Endodermal cell (in vitro differentiated cells): ENCODE data around the gene FGF3. TPM values are rescaled to one million over a fixed set of nuclear protein-coding genes. Genes with fewer than 3 reads are reported as not detected.

Experiments used
- DNase-seq: peaks from one replicate; pipeline ENCODE4 v3.0.0-alpha.2; 2017
- H3K27ac ChIP-seq: 2 replicates; pipeline ENCODE4 v1.5.1; 2013; ENCODE audit warnings: mild to moderate bottlenecking, low read depth, low read length, moderate library complexity
- H3K27me3 ChIP-seq: 2 replicates; pipeline ENCODE4 v1.6.1; 2013; ENCODE audit warnings: mild to moderate bottlenecking, low read length, moderate library complexity; ENCODE audit not compliant: insufficient read depth, control insufficient read depth, poor library complexity, severe bottlenecking
- H3K36me3 ChIP-seq: 2 replicates; pipeline ENCODE4 v1.7.0; 2013; ENCODE audit warnings: mild to moderate bottlenecking, low read length, moderate library complexity; ENCODE audit not compliant: control insufficient read depth, insufficient read depth
- H3K4me1 ChIP-seq: one replicate; pipeline ENCODE4 v1.7.0; 2013; ENCODE audit warnings: low read length; ENCODE audit not compliant: control insufficient read depth, insufficient read depth
- H3K4me3 ChIP-seq: 2 replicates; pipeline ENCODE4 v1.5.1; 2013; ENCODE audit warnings: mild to moderate bottlenecking, low read length, moderate library complexity
- H3K9ac ChIP-seq: 2 replicates; pipeline ENCODE4 v1.6.1; 2013; ENCODE audit warnings: mild to moderate bottlenecking, low read length, moderate library complexity; ENCODE audit not compliant: poor library complexity, severe bottlenecking; ENCODE audit errors: extremely low read depth
- H3K9me3 ChIP-seq: 2 replicates; pipeline ENCODE4 v1.6.1; 2013; ENCODE audit warnings: mild to moderate bottlenecking, low read length, moderate library complexity; ENCODE audit not compliant: control insufficient read depth
- H3K27ac Mint-ChIP-seq: 2 replicates; pipeline ENCODE4 v1.8.0; 2020; ENCODE audit warnings: mixed read lengths
- H3K27me3 Mint-ChIP-seq: 2 replicates; pipeline ENCODE4 v1.8.0; 2021; ENCODE audit warnings: mild to moderate bottlenecking, mixed read lengths; ENCODE audit not compliant: insufficient read depth
- H3K36me3 Mint-ChIP-seq: 2 replicates; pipeline ENCODE4 v1.8.0; 2020; ENCODE audit warnings: low read depth, mixed read lengths
- H3K4me1 Mint-ChIP-seq: 2 replicates; pipeline ENCODE4 v1.8.0; 2020; ENCODE audit warnings: mixed read lengths
- H3K4me3 Mint-ChIP-seq: 2 replicates; pipeline ENCODE4 v1.8.0; 2020; ENCODE audit warnings: mild to moderate bottlenecking, moderate library complexity, mixed read lengths
- H3K9me3 Mint-ChIP-seq: 2 replicates; pipeline ENCODE4 v1.8.0; 2020; ENCODE audit warnings: mild to moderate bottlenecking, mixed read lengths
- CTCF ChIP-seq: fragments of 200-600 bp; sonication (generic); conservative IDR thresholded peaks from 2 replicates; pipeline ENCODE4 v1.5.0; 2021; ENCODE audit warnings: antibody characterized with exemption, mild to moderate bottlenecking
- WGBS, 2 experiments: methylation state at CpG; one replicate each; pipeline versions ENCODE4 v1.1.5 to v1.1.7; 2013; ENCODE audit warnings: missing lambda C conversion rate in 2 of 2, mixed read lengths in 1 of 2; ENCODE audit not compliant: insufficient coverage in 1 of 2, insufficient read length in 1 of 2; 5-methylcytosine and 5-hydroxymethylcytosine counted together
- total RNA-seq, 2 donors: library from RNA; stranded (reverse); fragmentation: NEBNext Ultra II Directional in 1 of 2; extraction: Animal tissue kit (Norgen Biotek cat#: 25700) in 1 of 2; gene quantifications; 2 replicates in 1 of 2; 3 replicates in 1 of 2; pipeline ENCODE4 v1.2.1, GENCODE V29; 2021

Gene FGF3
- total RNA-seq, 2 donors from 2014 or later: not detected

GRCh38 chr11:69862331-69862771 is 43.1 kb upstream of the FGF3 start:
- Histone ChIP-seq H3K4me3 (no peak overlapping the region), H3K4me1 (no peaks in the 10 kb centered on the region), H3K9me3 (no peaks in the 10 kb centered on the region), H3K9ac (no peak overlapping the region), H3K27ac (no peak overlapping the region), H3K36me3 (no peaks in the 10 kb centered on the region), H3K27me3 (no peaks in the 10 kb centered on the region)
- H3K27ac Mint-ChIP-seq: no peak overlapping the region
- H3K4me3 Mint-ChIP-seq: no peak overlapping the region
- no peaks in the 10 kb centered on the region for H3K36me3 Mint-ChIP-seq
- TF ChIP-seq CTCF: no peak
- peaks cover 9% of the 10 kb centered on the region for H3K27me3 Mint-ChIP-seq
- H3K4me1 Mint-ChIP-seq: no peaks in the 10 kb centered on the region
- H3K9me3 Mint-ChIP-seq: peaks cover 2% of the 10 kb centered on the region
- DNase-seq: peak; percentile 75
- 43 to 68% methylated on average over 7 to 19 of the region's 19 CpGs for WGBS, 2 experiments

GRCh38 chr11:69861901-69862300 is 42.7 kb upstream of the FGF3 start:
- WGBS, 2 experiments: 85 to 91% methylated on average over 6 to 7 of the region's 7 CpGs
- H3K36me3 Mint-ChIP-seq: no peaks in the 10 kb centered on the region
- H3K36me3 ChIP-seq: no peaks in the 10 kb centered on the region
- H3K4me3 ChIP-seq: no peak overlapping the region
- DNase-seq: no peak
- H3K27me3 Mint-ChIP-seq: peaks cover 9% of the 10 kb centered on the region
- peaks cover 2% of the 10 kb centered on the region for H3K9me3 Mint-ChIP-seq
- H3K27ac ChIP-seq: no peak overlapping the region
- H3K4me1 ChIP-seq: no peaks in the 10 kb centered on the region
- no peak overlapping the region for H3K9ac ChIP-seq
- H3K4me3 Mint-ChIP-seq: no peak overlapping the region
- no peaks in the 10 kb centered on the region for H3K9me3 ChIP-seq
- H3K4me1 Mint-ChIP-seq: no peaks in the 10 kb centered on the region
- no peak overlapping the region for H3K27ac Mint-ChIP-seq
- TF ChIP-seq CTCF: no peak
- no peaks in the 10 kb centered on the region for H3K27me3 ChIP-seq

GRCh38 chr11:69860796-69861445 is 41.7 kb upstream of the FGF3 start:
- Histone ChIP-seq H3K27ac (no peak overlapping the region), H3K9ac (no peak overlapping the region), H3K4me1 (no peaks in the 10 kb centered on the region), H3K9me3 (no peaks in the 10 kb centered on the region), H3K27me3 (no peaks in the 10 kb centered on the region), H3K36me3 (no peaks in the 10 kb centered on the region), H3K4me3 (no peak overlapping the region)
- TF ChIP-seq CTCF: no peak
- peaks cover 2% of the 10 kb centered on the region for H3K9me3 Mint-ChIP-seq
- 94 to 96% methylated on average over 4 to 9 of the region's 9 CpGs for WGBS, 2 experiments
- no peak overlapping the region for H3K4me3 Mint-ChIP-seq
- DNase-seq: peak; percentile 35
- no peak overlapping the region for H3K27ac Mint-ChIP-seq
- peaks cover 9% of the 10 kb centered on the region for H3K27me3 Mint-ChIP-seq
- H3K36me3 Mint-ChIP-seq: no peaks in the 10 kb centered on the region
- H3K4me1 Mint-ChIP-seq: no peaks in the 10 kb centered on the region
